ENCODE data around the gene FLOT2. TPM values are rescaled to one million over a fixed set of nuclear protein-coding genes. Genes with fewer than 3 reads are reported as not detected.
"Not testable (repeated sequence)": the region's sequence is repeated elsewhere in the genome, so short reads cannot be mapped to it uniquely, and the experiment has no call there.

Gene FLOT2
- total RNA-seq, 2 experiments from 2014 or later: 79.7 to 85.1 TPM

- Mint-ChIP-seq H3K9me3 (no peaks in the 10 kb centered on the region), H3K27ac (peak overlapping the region; percentile 65), H3K4me3 (peak overlapping the region; percentile 34), H3K4me1 (ENCODE audit: low read depth) (peaks cover 90% of the 10 kb centered on the region), H3K36me3 (ENCODE audit: low read depth) (peaks cover 70% of the 10 kb centered on the region), H3K27me3 (no peaks in the 10 kb centered on the region)
- CTCF ChIA-PET: interaction anchor here (1.9 to 2.0 kb wide), 2 partner anchors 9 to 36 kb away, joined by 6 to 8 read pairs; partner anchors contain the start of gene DHRS13
- no peaks in the 10 kb centered on the region for H3K27me3 ChIP-seq (ENCODE audit: control insufficient read depth in 1 of 2, insufficient read depth in 2 of 2, low read length in 2 of 2)
- no peak for TF ChIP-seq CTCF (IDR thresholded peaks at IDR 0.05)
- DNase-seq (no peak), ATAC-seq (ENCODE audit: poor library complexity) (no peak)
- peaks cover 33% of the 10 kb centered on the region for H3K36me3 ChIP-seq (ENCODE audit: insufficient read depth, low read length)
- no peak overlapping the region for H3K4me3 ChIP-seq (ENCODE audit: low read length)
- POLR2A ChIA-PET: interaction anchor here (1.8 to 4.6 kb wide), 3 partner anchors 11 to 13 kb away, joined by 6 to 18 read pairs (median 13); partner anchors contain the start of gene PHF12
- no peak overlapping the region for H3K27ac ChIP-seq (ENCODE audit: low read depth in 1 of 2, low read length in 2 of 2)
- intact Hi-C loops (cut with DNase I, micrococcal nuclease): no loop called here
- H3K4me1 ChIP-seq (ENCODE audit: insufficient read depth, low read length): peaks cover 61% of the 10 kb centered on the region
- no peaks in the 10 kb centered on the region for H3K9me3 ChIP-seq (ENCODE audit: control insufficient read depth in 1 of 2, insufficient read depth in 1 of 2, low read length in 2 of 2)
Measured at GRCh38 chr17:28938552-28938951, 41.0 kb upstream of the FLOT2 start.

- H3K4me1 Mint-ChIP-seq (ENCODE audit: low read depth): peaks cover 88% of the 10 kb centered on the region
- TF ChIP-seq CTCF (IDR thresholded peaks at IDR 0.05): no peak
- ATAC-seq (ENCODE audit: poor library complexity): no peak
- no peaks in the 10 kb centered on the region for H3K9me3 Mint-ChIP-seq
- peaks cover 64% of the 10 kb centered on the region for H3K4me1 ChIP-seq (ENCODE audit: insufficient read depth, low read length)
- peak overlapping the region; percentile 65 for H3K27ac Mint-ChIP-seq
- DNase-seq: no peak
- H3K4me3 ChIP-seq (ENCODE audit: low read length): no peak overlapping the region
- no peaks in the 10 kb centered on the region for H3K27me3 ChIP-seq (ENCODE audit: control insufficient read depth in 1 of 2, insufficient read depth in 2 of 2, low read length in 2 of 2)
- H3K9me3 ChIP-seq (ENCODE audit: control insufficient read depth in 1 of 2, insufficient read depth in 1 of 2, low read length in 2 of 2): no peaks in the 10 kb centered on the region
- H3K4me3 Mint-ChIP-seq: no peak overlapping the region
- H3K27ac ChIP-seq (ENCODE audit: low read depth in 1 of 2, low read length in 2 of 2): no peak overlapping the region
- ChIA-PET POLR2A (interaction anchor here (1.0 to 4.6 kb wide), 4 partner anchors 9 to 15 kb away, joined by 3 to 18 read pairs (median 6); partner anchors contain the start of gene PHF12), CTCF (interaction anchor here (1.0 to 2.0 kb wide), 3 partner anchors 11 to 210 kb away, joined by 3 to 6 read pairs (median 4); partner anchors contain the start of gene DHRS13)
- peaks cover 75% of the 10 kb centered on the region for H3K36me3 Mint-ChIP-seq (ENCODE audit: low read depth)
- H3K27me3 Mint-ChIP-seq: no peaks in the 10 kb centered on the region
- peaks cover 25% of the 10 kb centered on the region for H3K36me3 ChIP-seq (ENCODE audit: insufficient read depth, low read length)
- intact Hi-C loops (cut with DNase I, micrococcal nuclease): no loop called here
Measured at GRCh38 chr17:28937044-28937729, 39.7 kb upstream of the FLOT2 start.

GRCh38 chr17:28935744-28936460, 38.4 kb upstream of the FLOT2 start:
- H3K4me3 Mint-ChIP-seq: peak overlapping the region; percentile 47
- TF ChIP-seq CTCF (IDR thresholded peaks at IDR 0.05): no peak
- peaks cover 72% of the 10 kb centered on the region for H3K36me3 Mint-ChIP-seq (ENCODE audit: low read depth)
- ChIA-PET CTCF (no interaction called here), POLR2A (interaction anchor here (1.1 to 2.2 kb wide), 3 partner anchors 9 to 16 kb away, joined by 3 to 9 read pairs (median 5); partner anchors contain the start of gene PHF12)
- no peaks in the 10 kb centered on the region for H3K9me3 Mint-ChIP-seq
- H3K27ac Mint-ChIP-seq: peak overlapping the region; percentile 62
- H3K36me3 ChIP-seq (ENCODE audit: insufficient read depth, low read length): peaks cover 25% of the 10 kb centered on the region
- H3K4me3 ChIP-seq (ENCODE audit: low read length): no peak overlapping the region
- H3K4me1 Mint-ChIP-seq (ENCODE audit: low read depth): peaks cover 75% of the 10 kb centered on the region
- intact Hi-C loops (cut with DNase I, micrococcal nuclease): no loop called here
- no peak for DNase-seq
- no peaks in the 10 kb centered on the region for H3K9me3 ChIP-seq (ENCODE audit: control insufficient read depth in 1 of 2, insufficient read depth in 1 of 2, low read length in 2 of 2)
- ATAC-seq (ENCODE audit: poor library complexity): no peak
- H3K27me3 ChIP-seq (ENCODE audit: control insufficient read depth in 1 of 2, insufficient read depth in 2 of 2, low read length in 2 of 2): no peaks in the 10 kb centered on the region
- H3K4me1 ChIP-seq (ENCODE audit: insufficient read depth, low read length): peaks cover 60% of the 10 kb centered on the region
- H3K27ac ChIP-seq (ENCODE audit: low read depth in 1 of 2, low read length in 2 of 2): no peak overlapping the region
- H3K27me3 Mint-ChIP-seq: no peaks in the 10 kb centered on the region

GRCh38 chr17:28934508-28934907, 37.0 kb upstream of the FLOT2 start:
- peaks cover 67% of the 10 kb centered on the region for H3K36me3 Mint-ChIP-seq (ENCODE audit: low read depth)

More at GRCh38 chr17:28934508-28934907, 37.0 kb upstream of the FLOT2 start:
- CTCF ChIA-PET: interaction anchor here (0.6 kb wide), 1 partner anchor 10 kb away, joined by 3 read pairs; no protein-coding TSS in a partner anchor
- H3K27me3 Mint-ChIP-seq; DNase-seq; H3K4me3 ChIP-seq (ENCODE audit: low read length); H3K27me3 ChIP-seq (ENCODE audit: control insufficient read depth in 1 of 2, insufficient read depth in 2 of 2, low read length in 2 of 2); H3K27ac ChIP-seq (ENCODE audit: low read depth in 1 of 2, low read length in 2 of 2); H3K4me3 Mint-ChIP-seq; H3K9me3 Mint-ChIP-seq; ATAC-seq (ENCODE audit: poor library complexity); intact Hi-C loops (cut with DNase I, micrococcal nuclease); H3K9me3 ChIP-seq (ENCODE audit: control insufficient read depth in 1 of 2, insufficient read depth in 1 of 2, low read length in 2 of 2): not testable (repeated sequence)
- H3K4me1 Mint-ChIP-seq (ENCODE audit: low read depth): peaks cover 70% of the 10 kb centered on the region
- peaks cover 28% of the 10 kb centered on the region for H3K36me3 ChIP-seq (ENCODE audit: insufficient read depth, low read length)
- peaks cover 51% of the 10 kb centered on the region for H3K4me1 ChIP-seq (ENCODE audit: insufficient read depth, low read length)
- POLR2A ChIA-PET: interaction anchor here (0.8 to 2.2 kb wide), 4 partner anchors 15 to 273 kb away, joined by 3 to 9 read pairs (median 4); partner anchors contain the start of genes PHF12, SDF2 and SUPT6H
- H3K27ac Mint-ChIP-seq: peak overlapping the region; percentile 58

Data from CD4-positive, alpha-beta T cell (primary cell).